ENCODE data around the gene SGK1. TPM values are rescaled to one million over a fixed set of nuclear protein-coding genes. Genes with fewer than 3 reads are reported as not detected.
"Not testable (repeated sequence)": the region's sequence is repeated elsewhere in the genome, so short reads cannot be mapped to it uniquely, and the experiment has no call there.

The SGK1 gene
- total RNA-seq, 4 donors from 2014 or later = 172 to 1,533 (median 978) TPM

- DNase-seq = no peak
- Histone ChIP-seq H3K4me1 (no peaks in the 10 kb centered on the region), H3K27me3 (no peaks in the 10 kb centered on the region), H3K27ac (no peak overlapping the region), H3K4me3 (no peak overlapping the region), H3K36me3 (no peaks in the 10 kb centered on the region), H3K9me3 (no peaks in the 10 kb centered on the region)
- TF ChIP-seq CTCF (IDR thresholded peaks at IDR 0.05) (no peak), POLR2A (IDR thresholded peaks at IDR 0.05) (no peak)
Measured at GRCh38 chr6:134187154-134187553, 130.8 kb downstream of the SGK1 start.

- no peak overlapping the region for H3K4me3 ChIP-seq
- H3K27ac ChIP-seq = no peak overlapping the region
- H3K36me3 ChIP-seq = no peaks in the 10 kb centered on the region
- TF ChIP-seq CTCF (IDR thresholded peaks at IDR 0.05) = no peak
- TF ChIP-seq POLR2A (IDR thresholded peaks at IDR 0.05) = no peak
- no peak for DNase-seq
- no peaks in the 10 kb centered on the region for H3K4me1 ChIP-seq
- H3K27me3 ChIP-seq = no peaks in the 10 kb centered on the region
- no peaks in the 10 kb centered on the region for H3K9me3 ChIP-seq
Measured at GRCh38 chr6:134186355-134186754, 131.6 kb downstream of the SGK1 start.

- Histone ChIP-seq H3K9me3 (no peaks in the 10 kb centered on the region), H3K36me3 (no peaks in the 10 kb centered on the region), H3K4me3 (no peak overlapping the region), H3K27ac (no peak overlapping the region), H3K27me3 (no peaks in the 10 kb centered on the region), H3K4me1 (no peaks in the 10 kb centered on the region)
- DNase-seq = no peak
- no peak for TF ChIP-seq CTCF (IDR thresholded peaks at IDR 0.05)
- TF ChIP-seq POLR2A (IDR thresholded peaks at IDR 0.05) = no peak
Measured at GRCh38 chr6:134185277-134185676, 132.6 kb downstream of the SGK1 start.

- Histone ChIP-seq H3K27ac (no peak overlapping the region), H3K36me3 (no peaks in the 10 kb centered on the region), H3K9me3 (no peaks in the 10 kb centered on the region), H3K4me1 (no peaks in the 10 kb centered on the region), H3K27me3 (no peaks in the 10 kb centered on the region), H3K4me3 (no peak overlapping the region)
- TF ChIP-seq POLR2A (IDR thresholded peaks at IDR 0.05) (no peak), CTCF (IDR thresholded peaks at IDR 0.05) (no peak)
- no peak for DNase-seq
Measured at GRCh38 chr6:134183844-134184243, 134.1 kb downstream of the SGK1 start.

- H3K27ac ChIP-seq = peak overlapping the region in 2 of 4 donors; percentile 19 to 45
- TF ChIP-seq POLR2A (IDR thresholded peaks at IDR 0.05) (no peak), CTCF (IDR thresholded peaks at IDR 0.05) (no peak)
- DNase-seq = no peak
Measured at GRCh38 chr6:134182528-134182927, 135.4 kb downstream of the SGK1 start.

GRCh38 chr6:134181726-134182125 is 136.2 kb downstream of the SGK1 start:
- H3K36me3 ChIP-seq, DNase-seq, H3K4me1 ChIP-seq, H3K27me3 ChIP-seq, H3K9me3 ChIP-seq, H3K27ac ChIP-seq, H3K4me3 ChIP-seq: not testable (repeated sequence)

More at GRCh38 chr6:134182528-134182927, 135.4 kb downstream of the SGK1 start:
- no peaks in the 10 kb centered on the region for H3K27me3 ChIP-seq
- H3K4me3 ChIP-seq = no peak overlapping the region
- H3K36me3 ChIP-seq = no peaks in the 10 kb centered on the region
- no peaks in the 10 kb centered on the region for H3K9me3 ChIP-seq
- H3K4me1 ChIP-seq = no peaks in the 10 kb centered on the region

- H3K27me3 ChIP-seq, H3K4me1 ChIP-seq, DNase-seq, H3K9me3 ChIP-seq, H3K4me3 ChIP-seq, H3K27ac ChIP-seq, H3K36me3 ChIP-seq: not testable (repeated sequence)
Measured at GRCh38 chr6:134181251-134181650, 136.7 kb downstream of the SGK1 start.

GRCh38 chr6:134180540-134180939 is 137.4 kb downstream of the SGK1 start:
- DNase-seq = not testable (repeated sequence)

More at GRCh38 chr6:134180540-134180939, 137.4 kb downstream of the SGK1 start:
- H3K27ac ChIP-seq, H3K36me3 ChIP-seq, H3K4me3 ChIP-seq, H3K27me3 ChIP-seq, H3K9me3 ChIP-seq, H3K4me1 ChIP-seq: not testable (repeated sequence)

Measured in Peyer's patch (tissue), 4 donors.